HCT116 (cell line): ENCODE data around the gene CEP55. TPM values are rescaled to one million over a fixed set of nuclear protein-coding genes. Genes with fewer than 3 reads are reported as not detected.

Source experiments
- ATAC-seq: fragments of 200-7000 bp; cut with Tn5 transposase; 2 replicates; pipeline ENCODE4 v1.9.1; 2020; ENCODE audit warnings: mild to moderate bottlenecking, moderate library complexity
- BruUV-seq: library from RNA; stranded (reverse); fragments of 400-500 nt; replicated peaks from 2 replicates; lab custom pipeline; 2021; lab: Mats Ljungman, UMichigan
- CTCF ChIA-PET: fragments of 300-600 bp; sonication (Branson Sonifier 250); formaldehyde crosslinking; loops from one replicate; lab custom pipeline; 2021; ENCODE audit warnings: antibody characterized with exemption; lab: Charles Lee
- POLR2A ChIA-PET: fragments of 300-600, 350-600 bp; sonication (Branson Sonifier 250); formaldehyde crosslinking; loops from one replicate; lab custom pipeline; 2021; ENCODE audit warnings: antibody characterized with exemption; lab: Charles Lee
- RAD21 ChIA-PET, 2 experiments: fragments of 300-600 bp; sonication (Branson Sonifier 250); formaldehyde crosslinking; loops; one replicate each; lab custom pipeline; 2023; ENCODE audit warnings: low total read pairs in 2 of 2; ENCODE audit not compliant: uncharacterized antibody in 2 of 2, unreplicated experiment in 2 of 2, low non-redundant PET in 1 of 2; lab: Charles Lee
- DNase-seq: peaks from one replicate; pipeline ENCODE4 v3.0.0-alpha.2; 2010; ENCODE audit warnings: low read depth, low spot score
- H2AFZ ChIP-seq: fragments of 200-600 bp; shearing (Covaris generic), sonication (generic); 2 replicates; pipeline ENCODE4 v1.6.1; 2017; ENCODE audit warnings: low read depth, mixed run types, mixed read lengths, antibody characterized with exemption, low read length; ENCODE audit not compliant: poor library complexity, severe bottlenecking
- H3K27ac ChIP-seq: 2 replicates; pipeline ENCODE4 v1.5.1; 2012; ENCODE audit warnings: low read depth, low read length
- H3K27me3 ChIP-seq: fragments of 200-600 bp; sonication (generic); 2 replicates; pipeline ENCODE4 v1.6.1; 2016; ENCODE audit warnings: mixed run types, low read length, mixed read lengths; ENCODE audit not compliant: insufficient read depth
- H3K36me3 ChIP-seq, 2 experiments: fragments of 200-500 bp in 1 of 2; fragments of 200-600 bp in 1 of 2; sonication (Bioruptor generic) in 1 of 2; sonication (generic) in 1 of 2; 2 replicates each; pipeline versions ENCODE4 v1.5.1 to v1.6.1; 2014 to 2016; ENCODE audit warnings: low read length in 2 of 2, inconsistent platforms in 1 of 2, mixed read lengths in 1 of 2, mixed run types in 1 of 2; ENCODE audit not compliant: insufficient read depth in 2 of 2, control insufficient read depth in 1 of 2
- H3K4me1 ChIP-seq, 2 experiments: fragments of 200-600 bp in 1 of 2; sonication (generic) in 1 of 2; 2 replicates each; pipeline versions ENCODE4 v1.5.1 to v1.6.1; 2012 to 2017; ENCODE audit warnings: low read length in 2 of 2, inconsistent platforms in 1 of 2, mild to moderate bottlenecking in 1 of 2, mixed read lengths in 1 of 2, mixed run types in 1 of 2, moderate library complexity in 1 of 2; ENCODE audit not compliant: insufficient read depth in 2 of 2, control insufficient read depth in 1 of 2
- H3K4me2 ChIP-seq: fragments of 200-600 bp; sonication (generic); 2 replicates; pipeline ENCODE4 v1.6.1; 2017; ENCODE audit warnings: mixed run types, low read length, mixed read lengths
- H3K4me3 ChIP-seq, 2 experiments: fragments of 200-600 bp in 1 of 2; sonication (generic) in 1 of 2; replicated peaks in 1 of 2; 2 replicates each; pipeline ENCODE4 v1.5.1; 2011 to 2016; ENCODE audit warnings: low read length in 2 of 2, control low read depth in 1 of 2, low read depth in 1 of 2, mild to moderate bottlenecking in 1 of 2, mixed read lengths in 1 of 2, mixed run types in 1 of 2
- H3K79me2 ChIP-seq: fragments of 200-600 bp; sonication (generic); 2 replicates; pipeline ENCODE4 v1.6.1; 2017; ENCODE audit warnings: mild to moderate bottlenecking, mixed run types, low read length, moderate library complexity, mixed read lengths; ENCODE audit not compliant: insufficient read depth
- H3K9ac ChIP-seq: fragments of 200-600 bp; sonication (generic); 2 replicates; pipeline ENCODE4 v1.6.1; 2016; ENCODE audit warnings: low read length, mixed read lengths
- H3K9me2 ChIP-seq: fragments of 200-600 bp; sonication (generic), shearing (Covaris generic); 2 replicates; pipeline ENCODE4 v1.6.1; 2017; ENCODE audit warnings: mixed run types, mild to moderate bottlenecking, moderate library complexity; ENCODE audit not compliant: insufficient read depth
- H3K9me3 ChIP-seq, 2 experiments: fragments of 200-500 bp in 1 of 2; fragments of 200-600 bp in 1 of 2; sonication (Bioruptor generic) in 1 of 2; sonication (generic) in 1 of 2; 2 replicates each; pipeline ENCODE4 v1.6.1; 2014 to 2017; ENCODE audit warnings: low read length in 2 of 2, mixed read lengths in 2 of 2, inconsistent platforms in 1 of 2, low read depth in 1 of 2, mild to moderate bottlenecking in 1 of 2, mixed run types in 1 of 2, moderate library complexity in 1 of 2; ENCODE audit not compliant: control insufficient read depth in 1 of 2, insufficient read depth in 1 of 2
- H4K20me1 ChIP-seq: fragments of 200-600 bp; sonication (generic), shearing (Covaris generic); 2 replicates; pipeline ENCODE4 v1.6.1; 2017; ENCODE audit warnings: mixed run types, mild to moderate bottlenecking, moderate library complexity; ENCODE audit not compliant: insufficient read depth
- ATF3 ChIP-seq: IDR thresholded peaks from 2 replicates; pipeline ENCODE4 v1.6.1; 2012
- EZH2phosphoT487 ChIP-seq: fragments of 200-600 bp; IDR thresholded peaks from 2 replicates; pipeline ENCODE4 v1.6.1; 2018; ENCODE audit warnings: antibody characterized with exemption, borderline replicate concordance
- JUND ChIP-seq: IDR thresholded peaks from 2 replicates; pipeline ENCODE4 v1.6.1; 2012
- POLR2A ChIP-seq: IDR thresholded peaks from 2 replicates; pipeline ENCODE4 v1.7.0; 2011; ENCODE audit warnings: borderline replicate concordance; ENCODE audit not compliant: insufficient read depth, insufficient read length; ENCODE audit errors: extremely low read depth
- RAD21 ChIP-seq: IDR thresholded peaks from 2 replicates; pipeline ENCODE4 v1.6.1; 2012; ENCODE audit warnings: low read depth, mild to moderate bottlenecking
- SRF ChIP-seq: IDR thresholded peaks from 2 replicates; pipeline ENCODE4 v1.6.1; 2012; ENCODE audit warnings: low read depth
- TCF7L2 ChIP-seq: IDR thresholded peaks from 2 replicates; pipeline ENCODE4 v1.7.0; 2011; ENCODE audit warnings: borderline replicate concordance, inconsistent platforms; ENCODE audit not compliant: insufficient read depth, insufficient read length; ENCODE audit errors: extremely low read depth
- YY1 ChIP-seq: IDR thresholded peaks from 2 replicates; pipeline ENCODE4 v1.6.1; 2011; ENCODE audit warnings: low read length, low read depth, moderate library complexity, mild to moderate bottlenecking; ENCODE audit not compliant: insufficient replicate concordance; ENCODE audit errors: extremely low read depth
- ZFX ChIP-seq: fragments of 450-650 bp; IDR thresholded peaks from 2 replicates; pipeline ENCODE4 v1.6.1; 2017
- ZNF274 ChIP-seq: fragments of 200-500 bp; sonication (Bioruptor generic); IDR thresholded peaks from 2 replicates; pipeline ENCODE4 v1.6.1; 2014; ENCODE audit warnings: mild to moderate bottlenecking, low read depth, low read length, inconsistent platforms
- intact Hi-C: fragments of 100-400 bp; cut with micrococcal nuclease; formaldehyde crosslinking; loops from 2 replicates; pipeline ENCODE4 v1.10.0; 2022
- total RNA-seq: library from RNA; stranded (reverse); gene quantifications from one replicate; pipeline ENCODE4 v1.2.1, GENCODE V29; 2021; ENCODE audit not compliant: unreplicated experiment
- TF ChIP-seq, protein P1 (sequence below): IDR thresholded peaks from 2 replicates; pipeline ENCODE4 v1.6.1; 2012; ENCODE audit warnings: low read depth

CEP55 gene
- total RNA-seq, 1 experiment from 2014 or later, result 63.7 TPM

DNA sequence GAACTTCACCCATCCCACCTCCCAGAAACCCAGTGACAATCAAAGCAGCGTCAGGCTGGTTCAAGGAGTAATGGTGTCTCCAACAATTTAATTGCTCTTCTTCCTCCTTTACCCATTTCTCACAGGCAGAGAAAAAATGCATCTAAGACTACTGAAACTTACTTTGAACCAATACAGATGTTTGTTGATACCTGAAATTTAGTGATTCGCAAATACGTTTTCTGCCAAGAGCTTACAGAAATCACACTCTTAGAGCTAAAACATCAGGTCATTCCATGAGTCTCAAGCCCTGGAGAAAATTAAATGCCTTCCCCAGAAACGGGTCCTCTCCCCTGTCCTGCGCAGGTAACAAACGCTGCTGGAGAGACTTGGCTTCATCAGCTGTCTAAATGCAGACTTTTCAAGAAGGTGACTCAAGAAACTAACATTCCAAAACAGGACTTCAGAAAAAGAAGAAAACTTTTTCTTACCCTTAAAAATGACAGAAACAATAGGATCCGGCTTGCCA is 14.7 kb upstream of the CEP55 start:
- no peak for ATAC-seq

DNA sequence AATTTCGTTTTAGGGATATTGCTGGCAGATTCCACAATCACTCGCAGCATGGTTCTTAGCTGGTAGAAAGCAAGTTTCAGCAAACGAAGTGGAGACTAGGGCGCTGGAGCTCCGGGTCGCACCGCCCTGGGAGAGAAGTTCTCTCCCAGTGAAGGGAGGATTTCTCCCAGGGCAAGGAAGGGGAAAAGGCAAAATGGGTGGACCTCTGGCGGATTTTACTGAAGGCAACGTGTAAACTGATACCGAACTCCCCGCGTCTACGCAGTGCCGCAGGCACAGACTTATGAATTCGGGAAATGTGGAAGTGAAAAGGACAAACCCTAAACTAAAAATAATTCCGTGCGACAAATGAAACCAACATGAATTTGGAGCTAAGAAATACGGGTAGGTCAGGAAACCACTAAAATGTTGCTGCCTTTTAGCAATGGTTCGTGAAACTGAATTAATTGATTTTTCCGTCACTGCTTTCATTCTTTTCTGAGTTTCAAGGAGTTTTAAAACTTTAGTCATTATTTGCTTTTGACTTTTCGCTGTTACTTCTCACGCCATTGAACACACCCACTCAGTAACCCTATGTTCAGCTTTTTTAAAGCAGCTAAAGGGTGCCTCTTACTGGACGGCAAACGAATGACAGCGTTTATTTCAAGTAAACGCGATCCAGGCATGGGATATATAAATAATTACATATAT is 14.1 kb upstream of the CEP55 start, which contains the start of gene MYOF:
MYOF (minus strand) TSS at position 190 of the 690 bp plus-strand sequence; CDS start at position 50, 140 bp downstream.
- Histone ChIP-seq H3K27ac (peak within 1 kb of the TSS; percentile 98), H3K9ac (peak within 1 kb of the TSS; percentile 95), H3K4me3 (peak within 1 kb of the TSS; percentile 57 to 83), H3K4me2 (peak within 1 kb of the TSS; percentile 96), H3K9me2 (no peaks in the 10 kb centered on the region), H3K9me3 (no peaks in the 10 kb centered on the region), H3K79me2 (peaks cover 50% of the 10 kb centered on the region), H3K27me3 (no peaks in the 10 kb centered on the region), H2AFZ (peak within 1 kb of the TSS; percentile 44), H3K4me1 (peaks cover 41 to 58% of the 10 kb centered on the region in 2 experiments), H3K36me3 (peaks cover 0 to 18% of the 10 kb centered on the region in 2 experiments; a peak in 1 of 4 replicates), H4K20me1 (no peaks in the 10 kb centered on the region)
- TSS peak; percentile 61 for BruUV-seq
- intact Hi-C loops, result loop anchor here (1.0 kb wide), 2 partner anchors 43 to 106 kb away; no protein-coding TSS in a partner anchor
- peak; percentile 68 for ATAC-seq
- DNase-seq, result peak; percentile 78
- CTCF ChIA-PET, result interaction anchor here (0.9 to 6.1 kb wide), 36 partner anchors 8 to 367 kb away, joined by 3 to 196 read pairs (median 6); partner anchors contain the start of gene CEP55
- RAD21 ChIA-PET, result interaction anchor here (0.7 to 2.9 kb wide), 14 partner anchors 13 to 129 kb away, joined by 3 to 40 read pairs (median 6); no protein-coding TSS in a partner anchor
- POLR2A ChIA-PET, result interaction anchor here (0.8 to 2.7 kb wide), 18 partner anchors 9 to 125 kb away, joined by 3 to 36 read pairs (median 6); no protein-coding TSS in a partner anchor
- TF ChIP-seq TCF7L2, result no peak
- TF ChIP-seq YY1, result peak; percentile 12
- no peak for TF ChIP-seq SRF
- TF ChIP-seq, protein P1, sequence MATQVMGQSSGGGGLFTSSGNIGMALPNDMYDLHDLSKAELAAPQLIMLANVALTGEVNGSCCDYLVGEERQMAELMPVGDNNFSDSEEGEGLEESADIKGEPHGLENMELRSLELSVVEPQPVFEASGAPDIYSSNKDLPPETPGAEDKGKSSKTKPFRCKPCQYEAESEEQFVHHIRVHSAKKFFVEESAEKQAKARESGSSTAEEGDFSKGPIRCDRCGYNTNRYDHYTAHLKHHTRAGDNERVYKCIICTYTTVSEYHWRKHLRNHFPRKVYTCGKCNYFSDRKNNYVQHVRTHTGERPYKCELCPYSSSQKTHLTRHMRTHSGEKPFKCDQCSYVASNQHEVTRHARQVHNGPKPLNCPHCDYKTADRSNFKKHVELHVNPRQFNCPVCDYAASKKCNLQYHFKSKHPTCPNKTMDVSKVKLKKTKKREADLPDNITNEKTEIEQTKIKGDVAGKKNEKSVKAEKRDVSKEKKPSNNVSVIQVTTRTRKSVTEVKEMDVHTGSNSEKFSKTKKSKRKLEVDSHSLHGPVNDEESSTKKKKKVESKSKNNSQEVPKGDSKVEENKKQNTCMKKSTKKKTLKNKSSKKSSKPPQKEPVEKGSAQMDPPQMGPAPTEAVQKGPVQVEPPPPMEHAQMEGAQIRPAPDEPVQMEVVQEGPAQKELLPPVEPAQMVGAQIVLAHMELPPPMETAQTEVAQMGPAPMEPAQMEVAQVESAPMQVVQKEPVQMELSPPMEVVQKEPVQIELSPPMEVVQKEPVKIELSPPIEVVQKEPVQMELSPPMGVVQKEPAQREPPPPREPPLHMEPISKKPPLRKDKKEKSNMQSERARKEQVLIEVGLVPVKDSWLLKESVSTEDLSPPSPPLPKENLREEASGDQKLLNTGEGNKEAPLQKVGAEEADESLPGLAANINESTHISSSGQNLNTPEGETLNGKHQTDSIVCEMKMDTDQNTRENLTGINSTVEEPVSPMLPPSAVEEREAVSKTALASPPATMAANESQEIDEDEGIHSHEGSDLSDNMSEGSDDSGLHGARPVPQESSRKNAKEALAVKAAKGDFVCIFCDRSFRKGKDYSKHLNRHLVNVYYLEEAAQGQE, result no peak
- TF ChIP-seq ZNF274, result no peak
- no peak for TF ChIP-seq JUND
- TF ChIP-seq EZH2phosphoT487, result no peak
- no peak for TF ChIP-seq ATF3
- TF ChIP-seq RAD21, result peak; percentile 84

More for the DNA sequence above, 14.7 kb upstream of the CEP55 start:
- H3K27me3 ChIP-seq, result no peaks in the 10 kb centered on the region
- no peak for DNase-seq
- H3K9me3 ChIP-seq, result no peaks in the 10 kb centered on the region
- ChIA-PET RAD21 (interaction anchor here (0.9 to 2.9 kb wide), 14 partner anchors 12 to 129 kb away, joined by 3 to 40 read pairs (median 6); no protein-coding TSS in a partner anchor), POLR2A (interaction anchor here (1.1 to 2.7 kb wide), 15 partner anchors 8 to 124 kb away, joined by 3 to 36 read pairs (median 8); no protein-coding TSS in a partner anchor), CTCF (interaction anchor here (0.6 to 6.1 kb wide), 27 partner anchors 10 to 406 kb away, joined by 3 to 196 read pairs (median 5); no protein-coding TSS in a partner anchor)
- no peaks in the 10 kb centered on the region for H4K20me1 ChIP-seq
- H3K27ac ChIP-seq, result peak overlapping the region; percentile 98
- no peak overlapping the region for H2AFZ ChIP-seq
- intact Hi-C loops, result loop anchor here (1.0 kb wide), 2 partner anchors 42 to 105 kb away; no protein-coding TSS in a partner anchor
- peaks cover 56% of the 10 kb centered on the region for H3K79me2 ChIP-seq
- H3K36me3 ChIP-seq, result peaks cover 0 to 18% of the 10 kb centered on the region in 2 experiments; a peak in 1 of 4 replicates
- H3K4me2 ChIP-seq, result peak overlapping the region; percentile 96
- peaks cover 47 to 64% of the 10 kb centered on the region in 2 experiments for H3K4me1 ChIP-seq
- no peaks in the 10 kb centered on the region for H3K9me2 ChIP-seq
- BruUV-seq, result TSS peak; percentile 66
- H3K4me3 ChIP-seq, result peak overlapping the region; percentile 57 to 83
- peak overlapping the region; percentile 95 for H3K9ac ChIP-seq
- TF ChIP-seq RAD21 (no peak), ZFX (no peak), ATF3 (no peak), POLR2A (no peak)
- TF ChIP-seq, all 23 proteins: peak for 0
